Stimulated activated CD4-positive, alpha-beta T cell treated with anti-CD3 and anti-CD28 coated beads, Interleukin-12 subunit alpha, Interleukin-12 subunit beta, amount 100 ng/mL, for 24 hours (primary cell): ENCODE measurements around the gene FKBP1B.
"Not testable (repeated sequence)": the region's sequence is repeated elsewhere in the genome, so short reads cannot be mapped to it uniquely, and the experiment has no call there.

Source experiments
- DNase-seq, 2 experiments: peaks; one replicate each; pipeline ENCODE4 v3.0.0-alpha.2; 2020; ENCODE audit warnings: low read depth in 2 of 2

Gene FKBP1B

GRCh38 chr2:24049485-24050021 is at the start of gene FKBP1B:
TSS of gene FKBP1B (plus strand) at chr2:24049741. CDS start at chr2:24049850, 109 bp downstream.
- DNase-seq: peak in 1 of 2 experiments; percentile 50

- no peak for DNase-seq
These were observed 41.8 kb upstream of the FKBP1B start for GRCh38 chr2:24007693-24008092.

GRCh38 chr2:24008672-24009366 is 40.7 kb upstream of the FKBP1B start:
- no peak for DNase-seq

GRCh38 chr2:24009367-24009679 is 40.2 kb upstream of the FKBP1B start:
- DNase-seq: no peak

- DNase-seq: no peak
These were observed 39.7 kb upstream of the FKBP1B start, which contains the start of gene MFSD2B for GRCh38 chr2:24009680-24010476. TSS of gene MFSD2B (plus strand) at chr2:24010085. CDS start at chr2:24010097, 12 bp downstream.

- no peak for DNase-seq
These were observed 38.9 kb upstream of the FKBP1B start for GRCh38 chr2:24010477-24011249.

GRCh38 chr2:24011250-24012104 is 38.1 kb upstream of the FKBP1B start:
- DNase-seq: no peak

GRCh38 chr2:24012521-24013188 is 36.9 kb upstream of the FKBP1B start:
- DNase-seq: no peak

- not testable (repeated sequence) for DNase-seq
These were observed 34.6 kb upstream of the FKBP1B start for GRCh38 chr2:24014902-24015301.

GRCh38 chr2:24015562-24016375 is 33.8 kb upstream of the FKBP1B start:
- DNase-seq: no peak

- DNase-seq: no peak
These were observed 33.2 kb upstream of the FKBP1B start for GRCh38 chr2:24016376-24016761.

- DNase-seq: no peak
These were observed 32.5 kb upstream of the FKBP1B start for GRCh38 chr2:24016853-24017703.

- no peak for DNase-seq
These were observed 31.8 kb upstream of the FKBP1B start for GRCh38 chr2:24017711-24018110.

GRCh38 chr2:24018241-24018640 is 31.3 kb upstream of the FKBP1B start:
- no peak for DNase-seq

- DNase-seq: no peak
These were observed 29.8 kb upstream of the FKBP1B start for GRCh38 chr2:24019729-24020128.

GRCh38 chr2:24020244-24020643 is 29.3 kb upstream of the FKBP1B start:
- no peak for DNase-seq

- no peak for DNase-seq
These were observed 28.2 kb upstream of the FKBP1B start for GRCh38 chr2:24021122-24021998.
